Keratinocyte (primary cell): Measurements from ENCODE around the gene GASK1A. TPM values are rescaled to one million over a fixed set of nuclear protein-coding genes. Genes with fewer than 3 reads are reported as not detected.

Experiments used
- DNase-seq: peaks from one replicate; pipeline ENCODE4 v3.0.0-alpha.2; 2011; ENCODE audit warnings: low read depth, missing footprints, low spot score
- FAIRE-seq: peaks from 2 replicates; lab custom pipeline; 2011; peaks lifted over from hg19 to GRCh38; lab: Jason Lieb, UNC
- H2AFZ ChIP-seq: 2 replicates; pipeline ENCODE4 v1.6.0; 2012; ENCODE audit warnings: low read length, control low read depth, inconsistent platforms; ENCODE audit not compliant: control insufficient read depth
- H3K27ac ChIP-seq: 2 replicates; pipeline ENCODE4 v1.5.1; 2011; ENCODE audit warnings: low read length; ENCODE audit not compliant: control insufficient read depth, insufficient read depth
- H3K27me3 ChIP-seq: 3 replicates; pipeline ENCODE4 v1.6.0; 2011; ENCODE audit warnings: low read length; ENCODE audit not compliant: control insufficient read depth, insufficient read depth; ENCODE audit errors: extremely low read depth
- H3K36me3 ChIP-seq, 2 experiments: 2 replicates in 1 of 2; 3 replicates in 1 of 2; pipeline ENCODE4 v1.5.1; 2011; ENCODE audit warnings: low read length in 2 of 2, mild to moderate bottlenecking in 1 of 2; ENCODE audit not compliant: control insufficient read depth in 2 of 2, insufficient read depth in 2 of 2; ENCODE audit errors: extremely low read depth in 1 of 2
- H3K4me1 ChIP-seq: 3 replicates; pipeline ENCODE4 v1.5.1; 2011; ENCODE audit warnings: low read length; ENCODE audit not compliant: control insufficient read depth, insufficient read depth; ENCODE audit errors: extremely low read depth
- H3K4me2 ChIP-seq: 3 replicates; pipeline ENCODE4 v1.6.0; 2011; ENCODE audit warnings: low read depth, low read length; ENCODE audit not compliant: control insufficient read depth, insufficient read depth; ENCODE audit errors: extremely low read depth
- H3K4me3 ChIP-seq, 3 experiments: fragments of 200-600 bp in 1 of 3; sonication (generic) in 1 of 3; 2 replicates in 2 of 3; 3 replicates in 1 of 3; pipeline ENCODE4 v1.5.1; 2011 to 2016; ENCODE audit warnings: low read length in 3 of 3, mild to moderate bottlenecking in 3 of 3, control low read depth in 2 of 3, inconsistent platforms in 1 of 3, low read depth in 1 of 3, mixed read lengths in 1 of 3, mixed run types in 1 of 3, moderate library complexity in 1 of 3; ENCODE audit not compliant: control insufficient read depth in 2 of 3, insufficient read depth in 2 of 3; ENCODE audit errors: extremely low read depth in 1 of 3
- H3K79me2 ChIP-seq: 2 replicates; pipeline ENCODE4 v1.6.0; 2012; ENCODE audit warnings: low read length; ENCODE audit not compliant: control insufficient read depth, insufficient read depth
- H3K9ac ChIP-seq: 3 replicates; pipeline ENCODE4 v1.6.0; 2011; ENCODE audit warnings: low read length; ENCODE audit not compliant: control insufficient read depth, insufficient read depth; ENCODE audit errors: extremely low read depth
- H3K9me1 ChIP-seq: 3 replicates; pipeline ENCODE4 v1.6.0; 2011; ENCODE audit warnings: low read length; ENCODE audit not compliant: control insufficient read depth, insufficient read depth; ENCODE audit errors: extremely low read depth
- H3K9me3 ChIP-seq: 2 replicates; pipeline ENCODE4 v1.5.1; 2012; ENCODE audit warnings: low read depth, low read length; ENCODE audit not compliant: control insufficient read depth
- H4K20me1 ChIP-seq: 3 replicates; pipeline ENCODE4 v1.6.0; 2011; ENCODE audit warnings: low read length; ENCODE audit not compliant: control insufficient read depth, insufficient read depth; ENCODE audit errors: extremely low read depth
- CTCF ChIP-seq, 3 experiments: IDR thresholded peaks in 1 of 3; conservative IDR thresholded peaks in 1 of 3; optimal IDR thresholded peaks in 1 of 3; 2 replicates in 2 of 3; 3 replicates in 1 of 3; pipeline versions ENCODE3 to v1.5.1; 2011; ENCODE audit warnings: low read length in 3 of 3, mild to moderate bottlenecking in 3 of 3, moderate library complexity in 2 of 3, control low read depth in 1 of 3, inconsistent platforms in 1 of 3; ENCODE audit not compliant: insufficient read depth in 2 of 3; ENCODE audit errors: extremely low read depth in 1 of 3
- EZH2 ChIP-seq: IDR thresholded peaks from one replicate; pipeline ENCODE4 v1.6.1; 2012; ENCODE audit warnings: inconsistent platforms, mild to moderate bottlenecking, low read length, moderate library complexity
- dilution Hi-C: fragments of 300-500 bp; cut with MboI; formaldehyde crosslinking; loops from one replicate; pipeline ENCODE4 v1.7.0; 2020; ENCODE audit warnings: low sequenced_read_pairs; ENCODE audit not compliant: extremely low pct_ligation_motif_present
- polyA plus RNA-seq, 5 experiments: library from polyadenylated mRNA; depleted of rRNA in 3 of 5; stranded (reverse) in 3 of 5; stranded (forward) in 1 of 5; unstranded in 1 of 5; fragments of >200 nt; gene quantifications; 1 replicate in 1 of 5; 2 replicates in 3 of 5; 3 replicates in 1 of 5; pipeline versions ENCODE4 v1.2.1 to v1.2.3, GENCODE V29; 2011 to 2012; ENCODE audit warnings: missing spikeins in 2 of 5, low read depth in 1 of 5, low replicate concordance in 1 of 5

GASK1A gene
- polyA plus RNA-seq, 1 donor (not counting 4 experiments of a cell fraction or from before 2014, with no cell fraction given), result 0.30 TPM

- no peaks in the 10 kb centered on the region for H3K27me3 ChIP-seq
- TF ChIP-seq EZH2, result no peak
- no peak for TF ChIP-seq CTCF (optimal IDR thresholded peaks at IDR 0.05 in 1 of 3, IDR thresholded peaks at IDR 0.05 in 1 of 3, conservative IDR thresholded peaks at IDR 0.05 in 1 of 3; ENCODE audit: extremely low read depth in 1 of 3, insufficient read depth in 2 of 3, low read length in 3 of 3)
- H3K4me2 ChIP-seq, result no peak overlapping the region
- no peaks in the 10 kb centered on the region for H3K9me1 ChIP-seq
- no peak for DNase-seq
- H3K79me2 ChIP-seq, result no peaks in the 10 kb centered on the region
- H3K4me3 ChIP-seq, result no peak overlapping the region
- H3K9ac ChIP-seq, result no peak overlapping the region
- no peak for FAIRE-seq
- H3K4me1 ChIP-seq, result peaks cover 7% of the 10 kb centered on the region
- H3K36me3 ChIP-seq, result no peaks in the 10 kb centered on the region
- no peaks in the 10 kb centered on the region for H4K20me1 ChIP-seq
- no peak overlapping the region for H3K27ac ChIP-seq
- dilution Hi-C loops, result no loop called here
- H3K9me3 ChIP-seq, result no peaks in the 10 kb centered on the region
- no peak overlapping the region for H2AFZ ChIP-seq
Measured at GRCh38 chr3:43102773-43103480, 123.8 kb downstream of the GASK1A start.

- no peaks in the 10 kb centered on the region for H4K20me1 ChIP-seq
- H3K79me2 ChIP-seq, result no peaks in the 10 kb centered on the region
- no peak overlapping the region for H3K4me2 ChIP-seq
- no peak overlapping the region for H3K4me3 ChIP-seq
- H2AFZ ChIP-seq, result no peak overlapping the region
- H3K27ac ChIP-seq, result no peak overlapping the region
- H3K27me3 ChIP-seq, result no peaks in the 10 kb centered on the region
- FAIRE-seq (no peak), DNase-seq (no peak)
- no peak for TF ChIP-seq EZH2
- no peak for TF ChIP-seq CTCF (optimal IDR thresholded peaks at IDR 0.05 in 1 of 3, IDR thresholded peaks at IDR 0.05 in 1 of 3, conservative IDR thresholded peaks at IDR 0.05 in 1 of 3; ENCODE audit: extremely low read depth in 1 of 3, insufficient read depth in 2 of 3, low read length in 3 of 3)
- H3K36me3 ChIP-seq, result no peaks in the 10 kb centered on the region
- no peaks in the 10 kb centered on the region for H3K9me3 ChIP-seq
- H3K9ac ChIP-seq, result no peak overlapping the region
- dilution Hi-C loops, result no loop called here
- peaks cover 7% of the 10 kb centered on the region for H3K4me1 ChIP-seq
- H3K9me1 ChIP-seq, result no peaks in the 10 kb centered on the region
Measured at GRCh38 chr3:43104039-43104438, 124.9 kb downstream of the GASK1A start.
